ENCODE measurements around the gene FAM3A. TPM values are rescaled to one million over a fixed set of nuclear protein-coding genes. Genes with fewer than 3 reads are reported as not detected.

Gene FAM3A
- total and polyA plus RNA-seq, 2 of the 8 experiments (the other 6 are each of a cell fraction or from before 2014, with no cell fraction given) = 16.2 to 18.6 TPM

DNA sequence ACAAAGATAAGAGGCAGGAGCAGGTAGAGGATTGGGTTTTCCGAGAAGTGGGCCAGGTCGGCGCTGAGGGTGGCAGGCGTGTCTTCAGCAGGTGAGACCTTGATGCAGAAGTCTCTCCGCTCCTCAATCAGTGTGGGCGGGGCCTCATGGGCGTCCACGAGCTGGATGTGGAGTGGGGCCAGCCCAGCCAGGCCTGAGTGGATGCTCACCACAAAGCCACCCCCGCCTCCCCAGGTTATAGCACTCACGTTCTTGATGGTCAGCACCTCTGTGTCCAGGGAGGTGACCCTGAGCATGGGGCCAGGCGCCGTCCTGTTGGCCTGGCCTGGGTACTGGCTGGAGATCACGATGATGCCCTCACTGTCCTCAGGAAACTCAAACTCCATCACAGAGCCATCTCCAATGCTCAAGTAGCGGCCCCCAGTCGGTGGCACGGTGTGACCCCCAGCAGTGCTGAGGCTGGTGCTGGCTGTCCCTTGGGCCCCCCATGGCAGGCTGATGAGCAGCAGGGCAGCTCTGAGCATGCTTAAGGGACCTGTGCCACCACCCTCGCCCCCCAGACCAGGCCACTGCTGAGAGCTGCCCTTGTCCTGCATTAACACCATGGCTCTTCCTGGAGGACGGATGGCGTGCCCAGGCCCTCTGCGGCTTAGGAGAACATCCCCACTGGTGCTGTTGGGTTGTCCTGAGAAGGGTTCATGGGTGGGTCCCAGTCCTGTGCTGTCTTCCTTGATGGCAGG, 27.5 kb downstream of the FAM3A start (continued):
- TF ChIP-seq CBX8 (IDR thresholded peaks at IDR 0.05; ENCODE audit: borderline replicate concordance, low read depth, low read length) = no peak
- no peak for TF ChIP-seq RBBP5 (IDR thresholded peaks at IDR 0.05; ENCODE audit: borderline replicate concordance, low read depth, low read length)
- TF ChIP-seq PHF8 (conservative IDR thresholded peaks at IDR 0.05; ENCODE audit: low read depth, low read length) = no peak
- TF ChIP-seq, protein P1, sequence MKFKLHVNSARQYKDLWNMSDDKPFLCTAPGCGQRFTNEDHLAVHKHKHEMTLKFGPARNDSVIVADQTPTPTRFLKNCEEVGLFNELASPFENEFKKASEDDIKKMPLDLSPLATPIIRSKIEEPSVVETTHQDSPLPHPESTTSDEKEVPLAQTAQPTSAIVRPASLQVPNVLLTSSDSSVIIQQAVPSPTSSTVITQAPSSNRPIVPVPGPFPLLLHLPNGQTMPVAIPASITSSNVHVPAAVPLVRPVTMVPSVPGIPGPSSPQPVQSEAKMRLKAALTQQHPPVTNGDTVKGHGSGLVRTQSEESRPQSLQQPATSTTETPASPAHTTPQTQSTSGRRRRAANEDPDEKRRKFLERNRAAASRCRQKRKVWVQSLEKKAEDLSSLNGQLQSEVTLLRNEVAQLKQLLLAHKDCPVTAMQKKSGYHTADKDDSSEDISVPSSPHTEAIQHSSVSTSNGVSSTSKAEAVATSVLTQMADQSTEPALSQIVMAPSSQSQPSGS (IDR thresholded peaks at IDR 0.05; ENCODE audit: low read length) = no peak
- TF ChIP-seq KDM1A (IDR thresholded peaks at IDR 0.05; ENCODE audit: borderline replicate concordance, low read length) = no peak
- TF ChIP-seq TEAD4 (IDR thresholded peaks at IDR 0.05; ENCODE audit: low read depth, low read length) = no peak
- TF ChIP-seq, protein P2, sequence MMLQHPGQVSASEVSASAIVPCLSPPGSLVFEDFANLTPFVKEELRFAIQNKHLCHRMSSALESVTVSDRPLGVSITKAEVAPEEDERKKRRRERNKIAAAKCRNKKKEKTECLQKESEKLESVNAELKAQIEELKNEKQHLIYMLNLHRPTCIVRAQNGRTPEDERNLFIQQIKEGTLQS (IDR thresholded peaks at IDR 0.05; ENCODE audit: insufficient read depth, low read depth, low read length) = no peak
- TF ChIP-seq SIX5 (IDR thresholded peaks at IDR 0.05; ENCODE audit: low read depth, low read length) = no peak
- TF ChIP-seq TAF1 (IDR thresholded peaks at IDR 0.05; ENCODE audit: low read depth, low read length) = no peak
- TF ChIP-seq CBX5 (IDR thresholded peaks at IDR 0.05; ENCODE audit: low read depth, low read length) = no peak
- TF ChIP-seq TAF7 (optimal IDR thresholded peaks at IDR 0.05; ENCODE audit: borderline replicate concordance, low read depth, low read length) = no peak

Measured in H1 (cell line).